ENCODE results near the gene ARL11.

The ARL11 gene

GRCh38 chr13:49630580-49630979 is 2.3 kb downstream of the ARL11 start:
- no peak overlapping the region for H3K9ac ChIP-seq (ENCODE audit: low read depth, low read length)
- no peak for TF ChIP-seq CTCF (IDR thresholded peaks at IDR 0.05; ENCODE audit: borderline replicate concordance, extremely low read depth, low read length, poor library complexity, severe bottlenecking)
- TF ChIP-seq EZH2 (IDR thresholded peaks at IDR 0.05; ENCODE audit: borderline replicate concordance, low read depth, low read length, severe bottlenecking), result no peak

GRCh38 chr13:49632156-49632555 is 3.8 kb downstream of the ARL11 start:
- Histone ChIP-seq H3K4me2 (ENCODE audit: insufficient read depth, low read length) (no peak overlapping the region), H3K4me1 (ENCODE audit: insufficient read depth, low read length) (peaks cover 9% of the 10 kb centered on the region; the same call in 1 of the 2 replicates), H3K27me3 (ENCODE audit: insufficient read depth, low read length, poor library complexity) (no peaks in the 10 kb centered on the region), H3K4me3 (ENCODE audit: low read depth in 1 of 2, low read length in 2 of 2) (no peak overlapping the region), H4K20me1 (ENCODE audit: insufficient read depth, low read length) (no peaks in the 10 kb centered on the region), H3K27ac (ENCODE audit: low read length) (no peak overlapping the region), H3K9ac (ENCODE audit: low read depth, low read length) (no peak overlapping the region), H3K9me3 (ENCODE audit: insufficient read depth, low read length, severe bottlenecking) (no peaks in the 10 kb centered on the region), H2AFZ (ENCODE audit: low read depth, low read length) (no peak overlapping the region), H3K79me2 (ENCODE audit: insufficient read depth, low read length) (no peaks in the 10 kb centered on the region), H3K36me3 (ENCODE audit: insufficient read depth, low read length) (no peaks in the 10 kb centered on the region)
- ATAC-seq (ENCODE audit: insufficient read depth, low read depth), result no peak
- TF ChIP-seq EZH2 (IDR thresholded peaks at IDR 0.05; ENCODE audit: borderline replicate concordance, low read depth, low read length, severe bottlenecking) (no peak), CTCF (IDR thresholded peaks at IDR 0.05; ENCODE audit: borderline replicate concordance, extremely low read depth, low read length, poor library complexity, severe bottlenecking) (no peak)
- no peak for DNase-seq

More at GRCh38 chr13:49630580-49630979, 2.3 kb downstream of the ARL11 start:
- Histone ChIP-seq H3K9me3 (ENCODE audit: insufficient read depth, low read length, severe bottlenecking) (no peaks in the 10 kb centered on the region), H3K27ac (ENCODE audit: low read length) (no peak overlapping the region), H3K27me3 (ENCODE audit: insufficient read depth, low read length, poor library complexity) (no peaks in the 10 kb centered on the region), H4K20me1 (ENCODE audit: insufficient read depth, low read length) (no peaks in the 10 kb centered on the region), H3K4me2 (ENCODE audit: insufficient read depth, low read length) (no peak overlapping the region), H3K79me2 (ENCODE audit: insufficient read depth, low read length) (no peaks in the 10 kb centered on the region), H3K4me3 (ENCODE audit: low read depth in 1 of 2, low read length in 2 of 2) (no peak overlapping the region), H2AFZ (ENCODE audit: low read depth, low read length) (no peak overlapping the region), H3K4me1 (ENCODE audit: insufficient read depth, low read length) (peaks cover 3% of the 10 kb centered on the region; the same call in 1 of the 2 replicates), H3K36me3 (ENCODE audit: insufficient read depth, low read length) (no peaks in the 10 kb centered on the region)
- ATAC-seq (ENCODE audit: insufficient read depth, low read depth) (no peak), DNase-seq (no peak)

GRCh38 chr13:49633710-49634109 is 5.4 kb downstream of the ARL11 start:
- H3K36me3 ChIP-seq (ENCODE audit: insufficient read depth, low read length), result no peaks in the 10 kb centered on the region
- TF ChIP-seq EZH2 (IDR thresholded peaks at IDR 0.05; ENCODE audit: borderline replicate concordance, low read depth, low read length, severe bottlenecking) (no peak), CTCF (IDR thresholded peaks at IDR 0.05; ENCODE audit: borderline replicate concordance, extremely low read depth, low read length, poor library complexity, severe bottlenecking) (no peak)
- no peak overlapping the region for H3K9ac ChIP-seq (ENCODE audit: low read depth, low read length)
- no peak for DNase-seq
- H3K4me3 ChIP-seq (ENCODE audit: low read depth in 1 of 2, low read length in 2 of 2), result no peak overlapping the region
- H3K27me3 ChIP-seq (ENCODE audit: insufficient read depth, low read length, poor library complexity), result no peaks in the 10 kb centered on the region
- no peaks in the 10 kb centered on the region for H3K79me2 ChIP-seq (ENCODE audit: insufficient read depth, low read length)
- ATAC-seq (ENCODE audit: insufficient read depth, low read depth), result no peak
- H3K27ac ChIP-seq (ENCODE audit: low read length), result no peak overlapping the region
- no peaks in the 10 kb centered on the region for H4K20me1 ChIP-seq (ENCODE audit: insufficient read depth, low read length)
- no peak overlapping the region for H2AFZ ChIP-seq (ENCODE audit: low read depth, low read length)
- no peaks in the 10 kb centered on the region for H3K9me3 ChIP-seq (ENCODE audit: insufficient read depth, low read length, severe bottlenecking)
- no peak overlapping the region for H3K4me2 ChIP-seq (ENCODE audit: insufficient read depth, low read length)
- H3K4me1 ChIP-seq (ENCODE audit: insufficient read depth, low read length), result peaks cover 9% of the 10 kb centered on the region; the same call in 1 of the 2 replicates

Measured in DND-41 (cell line).